SK-N-SH treated with all-trans-retinoic acid at 6 μM for 48 hours (cell line): Measurements from ENCODE around the gene PNPO.

Source experiments
- ATAC-seq: fragments of 200-7000 bp; cut with Tn5 transposase; 3 replicates; pipeline ENCODE4 v1.9.1; 2020; ENCODE audit warnings: mild to moderate bottlenecking, moderate library complexity
- ARNTL ChIP-seq: fragments of 450-650 bp; formaldehyde crosslinking; IDR thresholded peaks from 2 replicates; pipeline ENCODE4 v1.5.0; 2020; ENCODE audit warnings: low read depth, mild to moderate bottlenecking, moderate library complexity, borderline replicate concordance
- BACH2 ChIP-seq: fragments of 250-450 bp; sonication (Bioruptor Pico); IDR thresholded peaks from 2 replicates; pipeline ENCODE4 v1.9.0; 2021; ENCODE audit warnings: mild to moderate bottlenecking, borderline replicate concordance
- CREB5 ChIP-seq: fragments of 250-450 bp; sonication (Bioruptor Pico); IDR thresholded peaks from 2 replicates; pipeline ENCODE4 v1.5.1; 2020; ENCODE audit warnings: low read depth, mild to moderate bottlenecking, moderate library complexity
- CSRNP3 ChIP-seq: fragments of 250-450 bp; sonication (Bioruptor Pico); IDR thresholded peaks from 2 replicates; pipeline ENCODE4 v1.5.1; 2021; ENCODE audit warnings: mild to moderate bottlenecking, moderate library complexity
- ESRRG ChIP-seq: fragments of 250-450 bp; sonication (Bioruptor Pico); IDR thresholded peaks from 2 replicates; pipeline ENCODE4 v1.6.1; 2021; ENCODE audit warnings: mild to moderate bottlenecking
- GLIS3 ChIP-seq: fragments of 250-450 bp; sonication (Bioruptor Pico); IDR thresholded peaks from 2 replicates; pipeline ENCODE4 v1.5.0; 2020; ENCODE audit warnings: mild to moderate bottlenecking, moderate library complexity
- ISL1 ChIP-seq: fragments of 250-450 bp; sonication (Bioruptor Pico); IDR thresholded peaks from 2 replicates; pipeline ENCODE4 v2.1.2; 2022; ENCODE audit warnings: mild to moderate bottlenecking, moderate library complexity
- OSR1 ChIP-seq: fragments of 250-450 bp; sonication (Bioruptor Pico); IDR thresholded peaks from 2 replicates; pipeline ENCODE4 v1.8.0; 2022; ENCODE audit warnings: moderate library complexity, mild to moderate bottlenecking, inconsistent platforms
- PATZ1 ChIP-seq: fragments of 250-450 bp; sonication (Bioruptor Pico); IDR thresholded peaks from 2 replicates; pipeline ENCODE4 v1.8.0; 2020; ENCODE audit warnings: mild to moderate bottlenecking, moderate library complexity, borderline replicate concordance
- POU6F1 ChIP-seq: fragments of 250-450 bp; sonication (Bioruptor Pico); IDR thresholded peaks from 2 replicates; pipeline ENCODE4 v1.8.0; 2021; ENCODE audit warnings: low read depth, mild to moderate bottlenecking, moderate library complexity, borderline replicate concordance
- PPARA ChIP-seq: fragments of 250-450 bp; sonication (Bioruptor Pico); IDR thresholded peaks from 2 replicates; pipeline ENCODE4 v1.5.0; 2020; ENCODE audit warnings: mild to moderate bottlenecking, borderline replicate concordance
- RARB ChIP-seq: fragments of 250-450 bp; sonication (Bioruptor Pico); IDR thresholded peaks from 2 replicates; pipeline ENCODE4 v1.8.0; 2021; ENCODE audit warnings: mild to moderate bottlenecking, moderate library complexity
- SNAI2 ChIP-seq: fragments of 250-450 bp; sonication (Bioruptor Pico); IDR thresholded peaks from 2 replicates; pipeline ENCODE4 v1.5.0; 2020; ENCODE audit warnings: mild to moderate bottlenecking, moderate library complexity
- TCF4 ChIP-seq: fragments of 250-450 bp; sonication (Bioruptor Pico); IDR thresholded peaks from 2 replicates; pipeline ENCODE4 v1.8.0; 2021; ENCODE audit warnings: mild to moderate bottlenecking, moderate library complexity, borderline replicate concordance
- TOX ChIP-seq: fragments of 250-450 bp; sonication (Bioruptor Pico); IDR thresholded peaks from 2 replicates; pipeline ENCODE4 v1.8.0; 2021; ENCODE audit warnings: mild to moderate bottlenecking, moderate library complexity, borderline replicate concordance
- TSHZ2 ChIP-seq: fragments of 250-450 bp; sonication (Bioruptor Pico); IDR thresholded peaks from 2 replicates; pipeline ENCODE4 v1.5.0; 2020; ENCODE audit warnings: mild to moderate bottlenecking, moderate library complexity
- ZC3H10 ChIP-seq: fragments of 250-450 bp; sonication (Bioruptor Pico); IDR thresholded peaks from 2 replicates; pipeline ENCODE4 v1.5.1; 2021; ENCODE audit warnings: mild to moderate bottlenecking, moderate library complexity
- ZFP3 ChIP-seq: fragments of 250-450 bp; sonication (Bioruptor Pico); IDR thresholded peaks from 2 replicates; pipeline ENCODE4 v1.5.0; 2020; ENCODE audit warnings: mild to moderate bottlenecking, moderate library complexity
- ZFP30 ChIP-seq: fragments of 450-650 bp; formaldehyde crosslinking; IDR thresholded peaks from 2 replicates; pipeline ENCODE4 v1.5.0; 2022; ENCODE audit warnings: mild to moderate bottlenecking, moderate library complexity
- ZNF565 ChIP-seq: fragments of 450-650 bp; formaldehyde crosslinking; conservative IDR thresholded peaks from 2 replicates; pipeline ENCODE4 v1.5.0; 2020; ENCODE audit warnings: low read depth, mild to moderate bottlenecking, moderate library complexity
- ZNF70 ChIP-seq: fragments of 450-650 bp; formaldehyde crosslinking; IDR thresholded peaks from 2 replicates; pipeline ENCODE4 v1.5.0; 2020; ENCODE audit warnings: mild to moderate bottlenecking, moderate library complexity
- ZNF8 ChIP-seq: fragments of 450-650 bp; formaldehyde crosslinking; IDR thresholded peaks from 2 replicates; pipeline ENCODE4 v1.5.0; 2020; ENCODE audit warnings: mild to moderate bottlenecking, moderate library complexity

The PNPO gene

GRCh38 chr17:47907932-47908562, 33.3 kb upstream of the PNPO start:
- TF ChIP-seq PATZ1 (CRISPR knock-in tag) (no peak), ISL1 (CRISPR knock-in tag) (no peak)
- ATAC-seq, result no peak

- TF ChIP-seq BACH2 (CRISPR knock-in tag) (no peak), TCF4 (no peak), CSRNP3 (CRISPR knock-in tag) (no peak), ISL1 (CRISPR knock-in tag) (no peak), CREB5 (no peak), SNAI2 (CRISPR knock-in tag) (no peak), ZNF8 (CRISPR knock-in tag) (no peak), GLIS3 (CRISPR knock-in tag) (no peak), PATZ1 (CRISPR knock-in tag) (no peak), RARB (CRISPR knock-in tag) (no peak), TOX (CRISPR knock-in tag) (no peak), ZFP30 (CRISPR knock-in tag) (no peak), TSHZ2 (CRISPR knock-in tag) (no peak), ESRRG (CRISPR knock-in tag) (no peak), OSR1 (CRISPR knock-in tag) (no peak), PPARA (no peak), ZNF565 (CRISPR knock-in tag) (no peak), POU6F1 (CRISPR knock-in tag) (no peak)
Measured at GRCh38 chr17:47913050-47913449, 28.3 kb upstream of the PNPO start.

GRCh38 chr17:47914306-47914948, 26.9 kb upstream of the PNPO start:
- no peak for ATAC-seq
- no peak for TF ChIP-seq ARNTL (CRISPR knock-in tag)
- TF ChIP-seq ZFP3 (CRISPR knock-in tag), result no peak
- TF ChIP-seq BACH2 (CRISPR knock-in tag), result no peak
- TF ChIP-seq TCF4, result no peak
- no peak for TF ChIP-seq RARB (CRISPR knock-in tag)
- no peak for TF ChIP-seq ZC3H10 (CRISPR knock-in tag)
- no peak for TF ChIP-seq ESRRG (CRISPR knock-in tag)
- no peak for TF ChIP-seq ZNF70 (CRISPR knock-in tag)
- no peak for TF ChIP-seq SNAI2 (CRISPR knock-in tag)
- TF ChIP-seq CREB5, result no peak
- no peak for TF ChIP-seq ZNF565 (CRISPR knock-in tag)
- no peak for TF ChIP-seq TOX (CRISPR knock-in tag)
- no peak for TF ChIP-seq PPARA
- TF ChIP-seq PATZ1 (CRISPR knock-in tag), result no peak

More at GRCh38 chr17:47913050-47913449, 28.3 kb upstream of the PNPO start:
- ATAC-seq, result no peak
